B cell (primary cell): ENCODE results near the gene OR6B2. TPM values are rescaled to one million over a fixed set of nuclear protein-coding genes. Genes with fewer than 3 reads are reported as not detected.

Source experiments
- ATAC-seq: fragments of 200-7000 bp; cut with Tn5 transposase; one replicate; pipeline ENCODE4 v1.10.0; 2021; ENCODE audit warnings: low read depth, mild to moderate bottlenecking, moderate number of reproducible peaks, moderate library complexity
- CTCF ChIA-PET: fragments of 350-600 bp; sonication (Branson Sonifier 250); formaldehyde crosslinking; loops from one replicate; lab custom pipeline; 2021; ENCODE audit warnings: antibody characterized with exemption, inconsistent platforms; lab: Charles Lee
- POLR2A ChIA-PET: fragments of 350-600 bp; sonication (Branson Sonifier 250); formaldehyde crosslinking; loops from one replicate; lab custom pipeline; 2021; ENCODE audit warnings: antibody characterized with exemption; lab: Charles Lee
- DNase-seq: peaks from one replicate; pipeline ENCODE4 v3.0.0; 2013
- H2AFZ ChIP-seq: 2 replicates; pipeline ENCODE4 v1.6.1; 2012; ENCODE audit warnings: mild to moderate bottlenecking, low read depth, low read length; ENCODE audit not compliant: insufficient read depth, poor library complexity, severe bottlenecking
- H3K27ac ChIP-seq, 2 donors: 1 replicate in 1 of 2; 2 replicates in 1 of 2; pipeline ENCODE4 v1.5.1; 2012 to 2013; ENCODE audit warnings: low read length in 2 of 2, mild to moderate bottlenecking in 2 of 2, moderate library complexity in 1 of 2
- H3K27me3 ChIP-seq, 4 experiments: fragments of 200-600 bp in 1 of 4; sonication (generic) in 1 of 4; replicated peaks in 1 of 4; 1 replicate in 2 of 4; 2 replicates in 2 of 4; pipeline versions ENCODE4 v1.6.1 to v1.7.0; 2013 to 2016; ENCODE audit warnings: low read length in 3 of 4, mild to moderate bottlenecking in 2 of 4, mixed read lengths in 1 of 4, moderate library complexity in 1 of 4; ENCODE audit not compliant: insufficient read depth in 4 of 4, control insufficient read depth in 3 of 4; ENCODE audit errors: control extremely low read depth in 1 of 4
- H3K36me3 ChIP-seq, 2 experiments: replicated peaks in 1 of 2; 1 replicate in 1 of 2; 2 replicates in 1 of 2; pipeline versions ENCODE4 v1.6.1 to v1.7.1; 2013; ENCODE audit warnings: low read length in 1 of 2; ENCODE audit not compliant: insufficient read depth in 2 of 2, control insufficient read depth in 1 of 2; ENCODE audit errors: control extremely low read depth in 1 of 2, extremely low read depth in 1 of 2
- H3K4me1 ChIP-seq, 2 donors: fragments of 200-600 bp in 1 of 2; sonication (generic) in 1 of 2; 1 replicate in 1 of 2; 2 replicates in 1 of 2; pipeline versions ENCODE4 v1.5.1 to v1.6.1; 2013 to 2017; ENCODE audit warnings: low read length in 2 of 2; ENCODE audit not compliant: control insufficient read depth in 2 of 2, insufficient read depth in 2 of 2
- H3K4me2 ChIP-seq: replicated peaks from 2 replicates; pipeline ENCODE3; 2012; ENCODE audit warnings: mild to moderate bottlenecking, low read depth, low read length; ENCODE audit not compliant: poor library complexity, severe bottlenecking
- H3K4me3 ChIP-seq, 5 experiments: fragments of 200-600 bp in 1 of 5; sonication (generic) in 1 of 5; 1 replicate in 3 of 5; 2 replicates in 2 of 5; pipeline versions ENCODE4 v1.5.1 to v1.7.0; 2011 to 2016; ENCODE audit warnings: low read length in 4 of 5, mild to moderate bottlenecking in 4 of 5, low read depth in 2 of 5, control low read depth in 1 of 5, moderate library complexity in 1 of 5; ENCODE audit not compliant: insufficient read depth in 1 of 5; ENCODE audit errors: control extremely low read depth in 1 of 5, extremely low read depth in 1 of 5
- H3K79me2 ChIP-seq: fragments of 200-600 bp; sonication (generic); one replicate; pipeline ENCODE4 v1.6.0; 2016; ENCODE audit warnings: low read length; ENCODE audit not compliant: control insufficient read depth, insufficient read depth
- H3K9ac ChIP-seq: fragments of 200-600 bp; sonication (generic); 2 replicates; pipeline ENCODE4 v1.6.1; 2017; ENCODE audit warnings: mild to moderate bottlenecking, low read length, moderate library complexity
- H3K9me3 ChIP-seq, 3 donors: one replicate each; pipeline versions ENCODE4 v1.6.1 to v1.7.1; 2013; ENCODE audit warnings: low read length in 2 of 3; ENCODE audit not compliant: control insufficient read depth in 2 of 3, insufficient read depth in 1 of 3; ENCODE audit errors: control extremely low read depth in 1 of 3
- H4K20me1 ChIP-seq: 2 replicates; pipeline ENCODE4 v1.6.0; 2012; ENCODE audit warnings: mild to moderate bottlenecking, low read length; ENCODE audit not compliant: insufficient read depth, control insufficient read depth, poor library complexity, severe bottlenecking
- H3K27ac Mint-ChIP-seq: one replicate; pipeline ENCODE4 v1.8.0; 2021; ENCODE audit warnings: mixed read lengths
- H3K27me3 Mint-ChIP-seq: one replicate; pipeline ENCODE4 v1.8.0; 2021; ENCODE audit warnings: mixed read lengths
- H3K4me1 Mint-ChIP-seq: one replicate; pipeline ENCODE4 v1.8.0; 2021; ENCODE audit warnings: mixed read lengths
- H3K4me3 Mint-ChIP-seq: one replicate; pipeline ENCODE4 v1.8.0; 2021; ENCODE audit warnings: mixed read lengths
- H3K9me3 Mint-ChIP-seq: one replicate; pipeline ENCODE4 v1.8.0; 2022; ENCODE audit warnings: mixed read lengths; ENCODE audit not compliant: insufficient read depth
- EZH2 ChIP-seq: IDR thresholded peaks from 2 replicates; pipeline ENCODE4 v1.6.1; 2012; ENCODE audit warnings: borderline replicate concordance, low read depth, mild to moderate bottlenecking, moderate library complexity, low read length; ENCODE audit not compliant: insufficient read depth, poor library complexity, severe bottlenecking
- WGBS: methylation state at CpG from one replicate; pipeline ENCODE4 v1.1.5; 2013; ENCODE audit warnings: missing lambda C conversion rate; ENCODE audit not compliant: insufficient coverage; 5-methylcytosine and 5-hydroxymethylcytosine counted together
- intact Hi-C: fragments of 100-400 bp; cut with micrococcal nuclease; formaldehyde crosslinking; loops from one replicate; pipeline ENCODE4 v1.10.0; 2022
- polyA minus RNA-seq: library from RNA; depleted of rRNA, polyadenylated mRNA; stranded (reverse); fragments of >200 nt; gene quantifications from 2 replicates; pipeline ENCODE4 v1.2.3, GENCODE V29; 2012
- polyA plus RNA-seq: library from polyadenylated mRNA; depleted of rRNA; stranded (reverse); fragments of >200 nt; gene quantifications from 2 replicates; pipeline ENCODE4 v1.2.3, GENCODE V29; 2012
- total RNA-seq, 2 donors: library from RNA; stranded (reverse); fragments of 120-200 nt in 1 of 2; gene quantifications; 1 replicate in 1 of 2; 2 replicates in 1 of 2; pipeline versions ENCODE4 v1.2.3 to v1.2.4, GENCODE V29; 2013 to 2022
- TF ChIP-seq, protein P1 (sequence below): fragments of 200-600 bp; IDR thresholded peaks from one replicate; pipeline ENCODE4 v1.8.0; 2022; ENCODE audit warnings: antibody characterized with exemption, mild to moderate bottlenecking

OR6B2 gene
- total RNA-seq (not detected in 2 replicates), polyA plus RNA-seq (not detected in 2 replicates), polyA minus RNA-seq (not detected in 2 replicates)
- total RNA-seq (2013) = not detected

DNA sequence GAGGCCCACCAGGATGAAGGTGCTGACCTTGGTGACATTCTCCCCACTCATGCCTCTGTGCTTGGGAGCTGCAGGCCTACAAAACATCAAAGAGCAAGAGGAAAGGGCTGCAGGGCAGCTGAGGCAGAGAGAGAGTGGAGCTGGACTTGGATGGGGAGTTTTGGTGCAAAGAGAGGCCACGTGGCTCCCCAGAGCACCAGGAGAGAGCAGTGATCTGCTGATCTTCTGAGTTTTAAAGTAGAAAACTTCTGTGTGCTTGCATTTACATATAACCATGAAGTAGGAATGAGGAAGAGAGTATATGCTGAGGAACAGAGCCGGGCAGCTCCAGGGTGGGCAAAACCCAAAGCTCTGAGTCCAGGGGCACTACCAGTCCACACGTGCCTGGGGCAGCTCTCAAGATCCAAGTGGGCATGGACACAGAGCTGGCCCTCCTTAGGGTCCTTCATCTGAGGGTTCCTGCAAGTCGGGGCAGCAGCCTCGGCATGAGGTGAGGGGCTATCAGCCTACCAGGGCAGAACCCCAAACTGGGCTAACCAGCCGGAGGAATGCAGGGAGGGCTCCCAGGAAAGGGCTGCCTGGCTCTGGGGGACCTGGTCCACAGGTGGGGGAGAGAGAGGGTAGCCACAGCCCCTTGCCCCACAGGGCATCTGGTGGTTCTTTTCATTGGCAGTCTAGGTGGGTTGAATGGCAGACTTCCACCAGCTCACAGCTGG, at the start of gene OR6B2:
Gene OR6B2, minus strand, starts transcription at position 51 of the 716 bp plus-strand sequence. Its CDS starts 0 bp downstream, at position 51.
- Histone ChIP-seq H3K27me3 (peaks cover 0 to 4% (median 0%) of the 10 kb centered on the region in 4 experiments), H3K27ac (no peak within 1 kb of the TSS), H3K9ac (no peak within 1 kb of the TSS), H3K4me1 (peaks cover 0 to 5% of the 10 kb centered on the region in 2 donors), H3K36me3 (no peaks in the 10 kb centered on the region), H3K9me3 (peaks cover 0 to 4% (median 0%) of the 10 kb centered on the region in 3 donors), H2AFZ (no peak within 1 kb of the TSS), H3K4me2 (no peak within 1 kb of the TSS), H4K20me1 (no peaks in the 10 kb centered on the region), H3K79me2 (no peaks in the 10 kb centered on the region), H3K4me3 (no peak within 1 kb of the TSS)
- CTCF ChIA-PET = interaction anchor here (0.6 kb wide), 1 partner anchor 30 kb away, joined by 3 read pairs; no protein-coding TSS in a partner anchor
- H3K4me1 Mint-ChIP-seq = no peaks in the 10 kb centered on the region
- no peaks in the 10 kb centered on the region for H3K9me3 Mint-ChIP-seq
- no peak for ATAC-seq
- TF ChIP-seq, protein P1, sequence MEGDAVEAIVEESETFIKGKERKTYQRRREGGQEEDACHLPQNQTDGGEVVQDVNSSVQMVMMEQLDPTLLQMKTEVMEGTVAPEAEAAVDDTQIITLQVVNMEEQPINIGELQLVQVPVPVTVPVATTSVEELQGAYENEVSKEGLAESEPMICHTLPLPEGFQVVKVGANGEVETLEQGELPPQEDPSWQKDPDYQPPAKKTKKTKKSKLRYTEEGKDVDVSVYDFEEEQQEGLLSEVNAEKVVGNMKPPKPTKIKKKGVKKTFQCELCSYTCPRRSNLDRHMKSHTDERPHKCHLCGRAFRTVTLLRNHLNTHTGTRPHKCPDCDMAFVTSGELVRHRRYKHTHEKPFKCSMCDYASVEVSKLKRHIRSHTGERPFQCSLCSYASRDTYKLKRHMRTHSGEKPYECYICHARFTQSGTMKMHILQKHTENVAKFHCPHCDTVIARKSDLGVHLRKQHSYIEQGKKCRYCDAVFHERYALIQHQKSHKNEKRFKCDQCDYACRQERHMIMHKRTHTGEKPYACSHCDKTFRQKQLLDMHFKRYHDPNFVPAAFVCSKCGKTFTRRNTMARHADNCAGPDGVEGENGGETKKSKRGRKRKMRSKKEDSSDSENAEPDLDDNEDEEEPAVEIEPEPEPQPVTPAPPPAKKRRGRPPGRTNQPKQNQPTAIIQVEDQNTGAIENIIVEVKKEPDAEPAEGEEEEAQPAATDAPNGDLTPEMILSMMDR = no peak
- no peak for TF ChIP-seq EZH2
- WGBS = 75% methylated on average over 6 of the region's 6 CpGs
- no peak within 1 kb of the TSS for H3K4me3 Mint-ChIP-seq
- no peak within 1 kb of the TSS for H3K27ac Mint-ChIP-seq
- peaks cover 32% of the 10 kb centered on the region for H3K27me3 Mint-ChIP-seq
- DNase-seq = no peak
- intact Hi-C loops = no loop called here
- POLR2A ChIA-PET = no interaction called here

DNA sequence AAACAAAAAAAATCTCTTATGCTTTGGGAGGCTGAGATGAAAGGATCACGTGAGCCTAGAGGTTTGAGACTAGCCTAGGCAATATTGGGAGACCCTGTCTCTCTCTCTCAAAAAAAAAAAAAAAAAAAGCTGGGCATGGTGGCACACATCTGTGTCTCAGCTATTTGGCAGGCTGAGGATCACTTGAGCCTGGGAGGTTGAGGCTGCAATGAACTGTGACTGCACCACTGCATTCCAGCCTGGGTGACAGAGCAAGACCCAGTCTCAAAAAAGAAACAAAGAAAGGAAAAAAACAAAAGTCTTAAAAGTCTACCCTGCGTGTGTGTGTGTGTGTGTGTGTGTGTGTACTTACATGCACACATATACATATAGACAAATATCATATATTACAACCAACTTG, 48.4 kb upstream of the OR6B2 start:
- Histone ChIP-seq H3K36me3 (no peaks in the 10 kb centered on the region), H3K4me1 (no peaks in the 10 kb centered on the region), H3K9me3 (peaks cover 5 to 21% (median 11%) of the 10 kb centered on the region in 3 donors), H3K4me3 (no peak overlapping the region), H3K79me2 (no peaks in the 10 kb centered on the region), H4K20me1 (no peaks in the 10 kb centered on the region), H3K9ac (no peak overlapping the region), H3K27me3 (peaks cover 0 to under 1% (median 0%) of the 10 kb centered on the region in 4 experiments), H3K4me2 (no peak overlapping the region), H2AFZ (no peak overlapping the region), H3K27ac (no peak overlapping the region)
- ChIA-PET POLR2A (no interaction called here), CTCF (no interaction called here)
- TF ChIP-seq EZH2 = no peak
- TF ChIP-seq, protein P1 = no peak
- H3K4me3 Mint-ChIP-seq = no peak overlapping the region
- DNase-seq = no peak
- H3K4me1 Mint-ChIP-seq = no peaks in the 10 kb centered on the region
- H3K27me3 Mint-ChIP-seq = peaks cover 14% of the 10 kb centered on the region
- no peak for ATAC-seq
- no peak overlapping the region for H3K27ac Mint-ChIP-seq
- H3K9me3 Mint-ChIP-seq = no peaks in the 10 kb centered on the region
- WGBS = no CpG with 5 or more reads among the region's 2 CpGs
- intact Hi-C loops = no loop called here
